ENCODE results near the gene HIBCH. TPM values are rescaled to one million over a fixed set of nuclear protein-coding genes. Genes with fewer than 3 reads are reported as not detected.

Gene HIBCH
- polyA plus RNA-seq, 1 of the 3 experiments (the other 2 are of a cell fraction) = 8.4 TPM

GRCh38 chr2:190311893-190312634, 7.6 kb downstream of the HIBCH start:
- Histone ChIP-seq H3K4me3 (ENCODE audit: low read depth in 2 of 2, low read length in 1 of 2) (no peak overlapping the region), H3K4me2 (no peak overlapping the region), H3K27ac (ENCODE audit: low read depth in 2 of 2, low read length in 1 of 2) (no peak overlapping the region), H3K79me2 (ENCODE audit: insufficient read depth) (peaks cover 17% of the 10 kb centered on the region), H4K20me1 (ENCODE audit: insufficient read depth) (no peaks in the 10 kb centered on the region), H3K9me2 (no peaks in the 10 kb centered on the region), H3F3A (replicated peaks; ENCODE audit: insufficient read depth) (no peaks in the 10 kb centered on the region), H3K4me1 (ENCODE audit: control insufficient read depth in 1 of 2, insufficient read depth in 2 of 2, low read depth in 1 of 2, low read length in 1 of 2) (no peaks in the 10 kb centered on the region), H3K9ac (no peak overlapping the region), H2AFZ (ENCODE audit: low read depth) (no peak overlapping the region), H3K9me3 (no peaks in the 10 kb centered on the region), H3K27me3 (ENCODE audit: insufficient read depth) (no peaks in the 10 kb centered on the region), H3K36me3 (replicated peaks in 1 of 2; ENCODE audit: control insufficient read depth in 1 of 2, insufficient read depth in 2 of 2, low read length in 1 of 2) (peaks cover 10 to 22% of the 10 kb centered on the region in 2 experiments)
- no peak for DNase-seq
- POLR2A ChIA-PET = no interaction called here
- TF ChIP-seq SIN3A (IDR thresholded peaks at IDR 0.05; ENCODE audit: borderline replicate concordance, low read depth, low read length) (no peak), ELF1 (IDR thresholded peaks at IDR 0.05) (no peak), NRF1 (IDR thresholded peaks at IDR 0.05; ENCODE audit: low read depth, low read length) (no peak), GABPA (IDR thresholded peaks at IDR 0.05; ENCODE audit: low read depth) (no peak), POLR2AphosphoS5 (IDR thresholded peaks at IDR 0.05; ENCODE audit: low read depth, low read length) (no peak), NFIC (IDR thresholded peaks at IDR 0.05; ENCODE audit: borderline replicate concordance) (no peak), TCF12 (IDR thresholded peaks at IDR 0.05) (no peak), TEAD4 (IDR thresholded peaks at IDR 0.05; ENCODE audit: borderline replicate concordance, insufficient read depth) (no peak), SMC3 (IDR thresholded peaks at IDR 0.05; ENCODE audit: low read depth, low read length) (no peak), FOXJ3 (CRISPR knock-in tag; IDR thresholded peaks at IDR 0.05) (no peak), TAF1 (IDR thresholded peaks at IDR 0.05; ENCODE audit: borderline replicate concordance, low read depth, low read length) (no peak), GATA2 (CRISPR knock-in tag; IDR thresholded peaks at IDR 0.05) (no peak), JUND (IDR thresholded peaks at IDR 0.05) (no peak), CHD2 (IDR thresholded peaks at IDR 0.05; ENCODE audit: low read length, partially characterized antibody) (no peak), MEF2A (IDR thresholded peaks at IDR 0.05; ENCODE audit: borderline replicate concordance, low read depth) (no peak)
- TF ChIP-seq, protein P1, sequence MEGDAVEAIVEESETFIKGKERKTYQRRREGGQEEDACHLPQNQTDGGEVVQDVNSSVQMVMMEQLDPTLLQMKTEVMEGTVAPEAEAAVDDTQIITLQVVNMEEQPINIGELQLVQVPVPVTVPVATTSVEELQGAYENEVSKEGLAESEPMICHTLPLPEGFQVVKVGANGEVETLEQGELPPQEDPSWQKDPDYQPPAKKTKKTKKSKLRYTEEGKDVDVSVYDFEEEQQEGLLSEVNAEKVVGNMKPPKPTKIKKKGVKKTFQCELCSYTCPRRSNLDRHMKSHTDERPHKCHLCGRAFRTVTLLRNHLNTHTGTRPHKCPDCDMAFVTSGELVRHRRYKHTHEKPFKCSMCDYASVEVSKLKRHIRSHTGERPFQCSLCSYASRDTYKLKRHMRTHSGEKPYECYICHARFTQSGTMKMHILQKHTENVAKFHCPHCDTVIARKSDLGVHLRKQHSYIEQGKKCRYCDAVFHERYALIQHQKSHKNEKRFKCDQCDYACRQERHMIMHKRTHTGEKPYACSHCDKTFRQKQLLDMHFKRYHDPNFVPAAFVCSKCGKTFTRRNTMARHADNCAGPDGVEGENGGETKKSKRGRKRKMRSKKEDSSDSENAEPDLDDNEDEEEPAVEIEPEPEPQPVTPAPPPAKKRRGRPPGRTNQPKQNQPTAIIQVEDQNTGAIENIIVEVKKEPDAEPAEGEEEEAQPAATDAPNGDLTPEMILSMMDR (IDR thresholded peaks at IDR 0.05) = no peak
- TF ChIP-seq, protein P2, sequence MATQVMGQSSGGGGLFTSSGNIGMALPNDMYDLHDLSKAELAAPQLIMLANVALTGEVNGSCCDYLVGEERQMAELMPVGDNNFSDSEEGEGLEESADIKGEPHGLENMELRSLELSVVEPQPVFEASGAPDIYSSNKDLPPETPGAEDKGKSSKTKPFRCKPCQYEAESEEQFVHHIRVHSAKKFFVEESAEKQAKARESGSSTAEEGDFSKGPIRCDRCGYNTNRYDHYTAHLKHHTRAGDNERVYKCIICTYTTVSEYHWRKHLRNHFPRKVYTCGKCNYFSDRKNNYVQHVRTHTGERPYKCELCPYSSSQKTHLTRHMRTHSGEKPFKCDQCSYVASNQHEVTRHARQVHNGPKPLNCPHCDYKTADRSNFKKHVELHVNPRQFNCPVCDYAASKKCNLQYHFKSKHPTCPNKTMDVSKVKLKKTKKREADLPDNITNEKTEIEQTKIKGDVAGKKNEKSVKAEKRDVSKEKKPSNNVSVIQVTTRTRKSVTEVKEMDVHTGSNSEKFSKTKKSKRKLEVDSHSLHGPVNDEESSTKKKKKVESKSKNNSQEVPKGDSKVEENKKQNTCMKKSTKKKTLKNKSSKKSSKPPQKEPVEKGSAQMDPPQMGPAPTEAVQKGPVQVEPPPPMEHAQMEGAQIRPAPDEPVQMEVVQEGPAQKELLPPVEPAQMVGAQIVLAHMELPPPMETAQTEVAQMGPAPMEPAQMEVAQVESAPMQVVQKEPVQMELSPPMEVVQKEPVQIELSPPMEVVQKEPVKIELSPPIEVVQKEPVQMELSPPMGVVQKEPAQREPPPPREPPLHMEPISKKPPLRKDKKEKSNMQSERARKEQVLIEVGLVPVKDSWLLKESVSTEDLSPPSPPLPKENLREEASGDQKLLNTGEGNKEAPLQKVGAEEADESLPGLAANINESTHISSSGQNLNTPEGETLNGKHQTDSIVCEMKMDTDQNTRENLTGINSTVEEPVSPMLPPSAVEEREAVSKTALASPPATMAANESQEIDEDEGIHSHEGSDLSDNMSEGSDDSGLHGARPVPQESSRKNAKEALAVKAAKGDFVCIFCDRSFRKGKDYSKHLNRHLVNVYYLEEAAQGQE (IDR thresholded peaks at IDR 0.05; ENCODE audit: low read depth, low read length) = no peak
- TF ChIP-seq, protein P3, sequence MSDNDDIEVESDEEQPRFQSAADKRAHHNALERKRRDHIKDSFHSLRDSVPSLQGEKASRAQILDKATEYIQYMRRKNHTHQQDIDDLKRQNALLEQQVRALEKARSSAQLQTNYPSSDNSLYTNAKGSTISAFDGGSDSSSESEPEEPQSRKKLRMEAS (IDR thresholded peaks at IDR 0.05; ENCODE audit: low read depth) = no peak
- TF ChIP-seq, protein P4, sequence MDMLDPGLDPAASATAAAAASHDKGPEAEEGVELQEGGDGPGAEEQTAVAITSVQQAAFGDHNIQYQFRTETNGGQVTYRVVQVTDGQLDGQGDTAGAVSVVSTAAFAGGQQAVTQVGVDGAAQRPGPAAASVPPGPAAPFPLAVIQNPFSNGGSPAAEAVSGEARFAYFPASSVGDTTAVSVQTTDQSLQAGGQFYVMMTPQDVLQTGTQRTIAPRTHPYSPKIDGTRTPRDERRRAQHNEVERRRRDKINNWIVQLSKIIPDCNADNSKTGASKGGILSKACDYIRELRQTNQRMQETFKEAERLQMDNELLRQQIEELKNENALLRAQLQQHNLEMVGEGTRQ (IDR thresholded peaks at IDR 0.05; ENCODE audit: borderline replicate concordance, low read depth, low read length) = no peak
- whole genome bisulfite sequencing (ENCODE audit: low lambda C conversion rate) = 88% methylated on average over 7 of the region's 7 CpGs
- CTCF ChIA-PET = interaction anchor here (0.9 to 2.4 kb wide), 2 partner anchors 224 to 550 kb away, joined by 3 to 10 read pairs; partner anchors contain the start of gene OSGEPL1

Measured in SK-N-SH (cell line).